ENCODE measurements around the gene CEND1. TPM values are rescaled to one million over a fixed set of nuclear protein-coding genes. Genes with fewer than 3 reads are reported as not detected.
A peak's percentile ranks its signal among the peaks of the same experiment; 100 is the strongest.

Gene CEND1
- total RNA-seq, 1 donor from 2014 or later: not detected

- H3K36me3 Mint-ChIP-seq (ENCODE audit: low read depth, unreplicated experiment): no peaks in the 10 kb centered on the region
These were observed 8.3 kb upstream of the CEND1 start, which contains the start of gene SLC25A22 for GRCh38 chr11:798093-798713. TSS of gene SLC25A22 (minus strand) at chr11:798281. CDS start at chr11:795006, 3,275 bp downstream.

GRCh38 chr11:797296-798092 is 7.6 kb upstream of the CEND1 start:
- TF ChIP-seq CTCF (IDR thresholded peaks at IDR 0.05; ENCODE audit: unreplicated experiment): no peak
- Mint-ChIP-seq H3K4me1 (ENCODE audit: unreplicated experiment) (no peaks in the 10 kb centered on the region), H3K36me3 (ENCODE audit: low read depth, unreplicated experiment) (no peaks in the 10 kb centered on the region), H3K9me3 (ENCODE audit: unreplicated experiment) (no peaks in the 10 kb centered on the region), H3K27me3 (ENCODE audit: unreplicated experiment) (peaks cover 8% of the 10 kb centered on the region), H3K27ac (ENCODE audit: unreplicated experiment) (no peak overlapping the region), H3K4me3 (ENCODE audit: unreplicated experiment) (peak overlapping the region; percentile 83)
- DNase-seq (ENCODE audit: low spot score): peak; percentile 54

More at GRCh38 chr11:798093-798713, 8.3 kb upstream of the CEND1 start, which contains the start of gene SLC25A22:
- Mint-ChIP-seq H3K27ac (ENCODE audit: unreplicated experiment) (no peak within 1 kb of the TSS), H3K4me1 (ENCODE audit: unreplicated experiment) (no peaks in the 10 kb centered on the region), H3K4me3 (ENCODE audit: unreplicated experiment) (peak within 1 kb of the TSS; percentile 83), H3K9me3 (ENCODE audit: unreplicated experiment) (no peaks in the 10 kb centered on the region), H3K27me3 (ENCODE audit: unreplicated experiment) (peaks cover 10% of the 10 kb centered on the region)
- peak; percentile 94 for TF ChIP-seq CTCF (IDR thresholded peaks at IDR 0.05; ENCODE audit: unreplicated experiment)
- peak; percentile 95 for DNase-seq (ENCODE audit: low spot score)

GRCh38 chr11:796565-797295 is 6.8 kb upstream of the CEND1 start:
- no peak overlapping the region for H3K27ac Mint-ChIP-seq (ENCODE audit: unreplicated experiment)
- no peaks in the 10 kb centered on the region for H3K4me1 Mint-ChIP-seq (ENCODE audit: unreplicated experiment)
- no peaks in the 10 kb centered on the region for H3K36me3 Mint-ChIP-seq (ENCODE audit: low read depth, unreplicated experiment)
- H3K9me3 Mint-ChIP-seq (ENCODE audit: unreplicated experiment): no peaks in the 10 kb centered on the region
- H3K4me3 Mint-ChIP-seq (ENCODE audit: unreplicated experiment): peak overlapping the region; percentile 83
- no peak for DNase-seq (ENCODE audit: low spot score)
- TF ChIP-seq CTCF (IDR thresholded peaks at IDR 0.05; ENCODE audit: unreplicated experiment): no peak
- H3K27me3 Mint-ChIP-seq (ENCODE audit: unreplicated experiment): peaks cover 10% of the 10 kb centered on the region

- peaks cover 9% of the 10 kb centered on the region for H3K27me3 Mint-ChIP-seq (ENCODE audit: unreplicated experiment)
- DNase-seq (ENCODE audit: low spot score): no peak
- no peak overlapping the region for H3K27ac Mint-ChIP-seq (ENCODE audit: unreplicated experiment)
- TF ChIP-seq CTCF (IDR thresholded peaks at IDR 0.05; ENCODE audit: unreplicated experiment): no peak
- no peaks in the 10 kb centered on the region for H3K36me3 Mint-ChIP-seq (ENCODE audit: low read depth, unreplicated experiment)
- H3K9me3 Mint-ChIP-seq (ENCODE audit: unreplicated experiment): no peaks in the 10 kb centered on the region
- H3K4me1 Mint-ChIP-seq (ENCODE audit: unreplicated experiment): no peaks in the 10 kb centered on the region
- no peak overlapping the region for H3K4me3 Mint-ChIP-seq (ENCODE audit: unreplicated experiment)
These were observed 6.0 kb upstream of the CEND1 start for GRCh38 chr11:795634-796564.

Measured in endothelial cell (in vitro differentiated cells).